ENCODE data around the gene DUOX1. TPM values are rescaled to one million over a fixed set of nuclear protein-coding genes. Genes with fewer than 3 reads are reported as not detected.

DUOX1 gene
- total and polyA plus RNA-seq, 9 of the 15 experiments (the other 6 are each of a cell fraction or from before 2014, with no cell fraction given), result 0.01 to 0.22 (median 0.01) TPM; not detected in 6

DNA sequence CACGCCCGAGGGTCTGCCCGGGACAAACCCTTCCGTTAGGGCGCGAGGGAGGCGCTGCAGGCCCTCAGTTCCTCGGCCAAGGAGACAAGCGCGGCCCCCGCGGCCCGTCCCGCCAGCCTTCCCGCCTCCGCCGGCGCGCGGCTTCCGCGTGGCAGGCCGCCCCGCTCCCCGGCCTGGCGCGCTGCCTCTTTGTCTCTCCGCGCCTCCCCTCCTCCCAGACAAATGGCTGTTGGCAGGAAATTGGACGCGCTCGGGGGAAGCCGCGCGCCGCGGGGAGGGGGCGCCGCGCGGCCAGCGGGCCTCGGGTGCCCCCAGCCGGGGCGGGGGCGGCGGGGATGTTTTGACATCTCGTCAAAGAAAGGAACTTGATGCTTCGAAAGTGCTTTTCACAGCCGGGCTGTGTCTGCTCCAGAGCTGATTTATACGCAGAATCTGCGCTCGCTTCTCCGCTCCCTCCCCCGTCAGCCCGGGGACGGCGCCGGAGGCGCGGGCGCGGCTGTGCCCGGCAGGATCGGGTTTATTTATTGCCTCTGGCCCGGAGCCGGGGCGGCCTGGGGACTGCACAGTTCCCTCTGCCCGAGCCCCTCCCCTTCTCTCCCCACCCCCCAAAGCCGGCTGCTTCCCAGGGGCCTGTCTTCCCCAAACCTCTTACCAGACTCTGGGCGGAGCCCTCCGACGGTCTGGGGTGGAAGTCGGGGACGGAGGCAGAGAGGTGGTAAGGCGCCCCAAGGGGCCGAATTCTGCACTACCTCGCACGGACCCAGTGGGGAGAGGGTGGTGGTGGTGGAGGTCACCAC lies 37.2 kb downstream of the DUOX1 start (continued):
- TF ChIP-seq CREB1 (IDR thresholded peaks at IDR 0.05) (peak; percentile 87), CREB1 (CRISPR knock-in tag; IDR thresholded peaks at IDR 0.05) (0 out of 2 replicates have a peak, but pooled peaks have one; percentile 28), ATF7 (IDR thresholded peaks at IDR 0.05) (0 out of 2 replicates have a peak, but pooled peaks have one; percentile 11), NR2C1 (IDR thresholded peaks at IDR 0.05) (peak; percentile 59; the same call in 1 of the 2 replicates), NR2C1 (tag; IDR thresholded peaks at IDR 0.05) (peak; percentile 66), NCOA6 (IDR thresholded peaks at IDR 0.05) (peak; percentile 52; the same call in 1 of the 2 replicates), TBP (optimal IDR thresholded peaks at IDR 0.05; ENCODE audit: low read depth, low read length) (peak; percentile 55), LCOR (CRISPR knock-in tag; IDR thresholded peaks at IDR 0.05) (peak; percentile 45; the same call in 1 of the 2 replicates), ZNF445 (CRISPR knock-in tag; IDR thresholded peaks at IDR 0.05; ENCODE audit: low read depth) (no peak), SIN3B (IDR thresholded peaks at IDR 0.05; ENCODE audit: low read depth) (peak; percentile 47; the same call in 1 of the 2 replicates), TARDBP (IDR thresholded peaks at IDR 0.05) (0 out of 2 replicates have a peak, but pooled peaks have one; percentile 42), NR2C2 (CRISPR knock-in tag; IDR thresholded peaks at IDR 0.05) (0 out of 2 replicates have a peak, but pooled peaks have one; percentile 30), NR2C2 (tag; IDR thresholded peaks at IDR 0.05) (peak; percentile 82), KLF13 (tag; IDR thresholded peaks at IDR 0.05; ENCODE audit: borderline replicate concordance, low read depth) (no peak), ZNF384 (IDR thresholded peaks at IDR 0.05; ENCODE audit: low read depth, low read length) (no peak), MYC (IDR thresholded peaks at IDR 0.05; ENCODE audit: low read depth, low read length) (peak; percentile 58; the same call in 1 of the 2 replicates), MYC (CRISPR knock-in tag; IDR thresholded peaks at IDR 0.05; ENCODE audit: borderline replicate concordance, low read depth) (no peak)
- TF ChIP-seq, protein P1, sequence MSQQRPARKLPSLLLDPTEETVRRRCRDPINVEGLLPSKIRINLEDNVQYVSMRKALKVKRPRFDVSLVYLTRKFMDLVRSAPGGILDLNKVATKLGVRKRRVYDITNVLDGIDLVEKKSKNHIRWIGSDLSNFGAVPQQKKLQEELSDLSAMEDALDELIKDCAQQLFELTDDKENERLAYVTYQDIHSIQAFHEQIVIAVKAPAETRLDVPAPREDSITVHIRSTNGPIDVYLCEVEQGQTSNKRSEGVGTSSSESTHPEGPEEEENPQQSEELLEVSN (IDR thresholded peaks at IDR 0.05; ENCODE audit: borderline replicate concordance in 1 of 2, extremely low read depth in 1 of 2, insufficient read depth in 1 of 2, insufficient read length in 1 of 2, low read depth in 1 of 2, low read length in 1 of 2, poor library complexity in 1 of 2, severe bottlenecking in 1 of 2), result peak; percentile 83 to 98
- TF ChIP-seq, protein P2, sequence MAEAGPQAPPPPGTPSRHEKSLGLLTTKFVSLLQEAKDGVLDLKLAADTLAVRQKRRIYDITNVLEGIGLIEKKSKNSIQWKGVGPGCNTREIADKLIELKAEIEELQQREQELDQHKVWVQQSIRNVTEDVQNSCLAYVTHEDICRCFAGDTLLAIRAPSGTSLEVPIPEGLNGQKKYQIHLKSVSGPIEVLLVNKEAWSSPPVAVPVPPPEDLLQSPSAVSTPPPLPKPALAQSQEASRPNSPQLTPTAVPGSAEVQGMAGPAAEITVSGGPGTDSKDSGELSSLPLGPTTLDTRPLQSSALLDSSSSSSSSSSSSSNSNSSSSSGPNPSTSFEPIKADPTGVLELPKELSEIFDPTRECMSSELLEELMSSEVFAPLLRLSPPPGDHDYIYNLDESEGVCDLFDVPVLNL (CRISPR knock-in tag; IDR thresholded peaks at IDR 0.05; ENCODE audit: low read depth), result no peak
- TF ChIP-seq, protein P3, sequence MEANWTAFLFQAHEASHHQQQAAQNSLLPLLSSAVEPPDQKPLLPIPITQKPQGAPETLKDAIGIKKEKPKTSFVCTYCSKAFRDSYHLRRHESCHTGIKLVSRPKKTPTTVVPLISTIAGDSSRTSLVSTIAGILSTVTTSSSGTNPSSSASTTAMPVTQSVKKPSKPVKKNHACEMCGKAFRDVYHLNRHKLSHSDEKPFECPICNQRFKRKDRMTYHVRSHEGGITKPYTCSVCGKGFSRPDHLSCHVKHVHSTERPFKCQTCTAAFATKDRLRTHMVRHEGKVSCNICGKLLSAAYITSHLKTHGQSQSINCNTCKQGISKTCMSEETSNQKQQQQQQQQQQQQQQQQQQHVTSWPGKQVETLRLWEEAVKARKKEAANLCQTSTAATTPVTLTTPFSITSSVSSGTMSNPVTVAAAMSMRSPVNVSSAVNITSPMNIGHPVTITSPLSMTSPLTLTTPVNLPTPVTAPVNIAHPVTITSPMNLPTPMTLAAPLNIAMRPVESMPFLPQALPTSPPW (CRISPR knock-in tag; IDR thresholded peaks at IDR 0.05), result peak; percentile 91
- TF ChIP-seq, protein P4, sequence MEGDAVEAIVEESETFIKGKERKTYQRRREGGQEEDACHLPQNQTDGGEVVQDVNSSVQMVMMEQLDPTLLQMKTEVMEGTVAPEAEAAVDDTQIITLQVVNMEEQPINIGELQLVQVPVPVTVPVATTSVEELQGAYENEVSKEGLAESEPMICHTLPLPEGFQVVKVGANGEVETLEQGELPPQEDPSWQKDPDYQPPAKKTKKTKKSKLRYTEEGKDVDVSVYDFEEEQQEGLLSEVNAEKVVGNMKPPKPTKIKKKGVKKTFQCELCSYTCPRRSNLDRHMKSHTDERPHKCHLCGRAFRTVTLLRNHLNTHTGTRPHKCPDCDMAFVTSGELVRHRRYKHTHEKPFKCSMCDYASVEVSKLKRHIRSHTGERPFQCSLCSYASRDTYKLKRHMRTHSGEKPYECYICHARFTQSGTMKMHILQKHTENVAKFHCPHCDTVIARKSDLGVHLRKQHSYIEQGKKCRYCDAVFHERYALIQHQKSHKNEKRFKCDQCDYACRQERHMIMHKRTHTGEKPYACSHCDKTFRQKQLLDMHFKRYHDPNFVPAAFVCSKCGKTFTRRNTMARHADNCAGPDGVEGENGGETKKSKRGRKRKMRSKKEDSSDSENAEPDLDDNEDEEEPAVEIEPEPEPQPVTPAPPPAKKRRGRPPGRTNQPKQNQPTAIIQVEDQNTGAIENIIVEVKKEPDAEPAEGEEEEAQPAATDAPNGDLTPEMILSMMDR (IDR thresholded peaks at IDR 0.05 in 2 of 3, conservative IDR thresholded peaks at IDR 0.05 in 1 of 3; ENCODE audit: insufficient read depth in 2 of 3, low read depth in 1 of 3, low read length in 3 of 3), result peak; percentile 78 to 95 (median 86)
